Left cardiac atrium (tissue), 4 donors: Measurements from ENCODE around the gene FTO. TPM values are rescaled to one million over a fixed set of nuclear protein-coding genes. Genes with fewer than 3 reads are reported as not detected.

Experiments used
- ATAC-seq, 2 donors: fragments of 200-7000 bp; cut with Tn5 transposase; one replicate each; pipeline ENCODE4 v1.9.1; 2020; ENCODE audit warnings: mild to moderate bottlenecking in 2 of 2, moderate library complexity in 2 of 2
- DNase-seq: peaks from one replicate; pipeline ENCODE4 v3.0.0-alpha.2; 2020
- intact Hi-C, 2 donors: fragments of 100-400 bp; cut with DNase I; formaldehyde crosslinking; loops; one replicate each; pipeline versions ENCODE4 v1.14.1 to v1.15.1; 2022 to 2023
- total RNA-seq, 2 donors: library from RNA; stranded (reverse); fragmentation: NEBNext Ultra II Directional; extraction: Animal tissue kit (Norgen Biotek cat#: 25700); gene quantifications; one replicate each; pipeline ENCODE4 v1.2.1, GENCODE V29; 2021
- donor health status: DM: no; HTN: yes; CAD: no.
- donor health status: DM: no; HTN: yes; CAD: no; lungs with severe emphysema.
- donor health status: DM: yes; HTN: yes; CAD: no.
- donor health status: Dilated cardiomyopathy.

The FTO gene
- total RNA-seq, 2 donors from 2014 or later: 61.1 to 71.2 TPM

- no peak for DNase-seq
- no peak for ATAC-seq
- intact Hi-C loops: loop anchor here in 1 of 2 donors (10.0 kb wide), 1 partner anchor 271 kb away; no protein-coding TSS in a partner anchor
Measured at GRCh38 chr16:53964145-53964790, 260.3 kb downstream of the FTO start.

DNA sequence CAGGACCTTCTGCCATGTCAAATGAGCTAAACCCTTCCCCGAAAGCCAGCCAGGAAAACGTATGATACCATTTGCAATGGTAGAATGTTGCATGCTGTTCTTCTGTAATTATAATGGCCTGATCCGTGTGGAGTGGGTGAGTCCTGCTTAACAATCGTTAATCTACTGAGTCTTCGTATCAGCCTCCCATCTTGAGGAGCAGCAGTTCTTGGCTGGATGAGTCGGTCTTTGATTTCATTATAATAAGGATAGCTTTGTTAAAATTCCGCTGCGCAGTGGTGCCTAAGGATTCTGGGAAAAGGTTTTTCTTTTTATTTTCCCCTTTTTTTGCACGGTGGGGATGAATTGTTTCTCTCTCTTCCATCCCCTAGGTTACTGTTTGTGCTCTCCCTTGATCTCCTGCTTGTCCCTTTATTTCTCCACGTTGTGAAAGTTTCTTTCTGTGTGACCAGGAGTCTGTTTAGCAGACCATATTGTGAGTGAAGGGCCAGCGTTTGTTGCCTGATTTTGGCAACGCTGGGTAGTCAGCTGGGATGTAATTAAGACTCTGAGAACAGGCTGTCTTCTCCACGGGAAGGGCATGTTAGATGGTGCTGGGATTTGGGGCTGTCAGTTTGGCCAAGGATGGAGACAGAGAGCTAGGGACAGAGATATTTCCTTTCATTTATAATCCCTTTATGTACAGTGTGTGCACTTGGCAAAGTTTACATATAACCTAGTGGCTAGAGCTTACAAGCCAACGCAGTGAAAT, 263.0 kb downstream of the FTO start:
- intact Hi-C loops: loop anchor here in 1 of 2 donors (10.0 kb wide), 1 partner anchor 268 kb away; no protein-coding TSS in a partner anchor
- no peak for DNase-seq
- ATAC-seq: peak; percentile 34 to 46

GRCh38 chr16:53967572-53967971, 263.6 kb downstream of the FTO start:
- DNase-seq (no peak), ATAC-seq (no peak)
- intact Hi-C loops: loop anchor here in 1 of 2 donors (10.0 kb wide), 1 partner anchor 267 kb away; no protein-coding TSS in a partner anchor

- DNase-seq (no peak), ATAC-seq (peak; percentile 77 to 78)
- intact Hi-C loops: loop anchor here in 1 of 2 donors (10.0 kb wide), 1 partner anchor 266 kb away; no protein-coding TSS in a partner anchor
Measured at GRCh38 chr16:53968454-53968853, 264.5 kb downstream of the FTO start.

- ATAC-seq: no peak
- no peak for DNase-seq
- intact Hi-C loops: loop anchor here in 1 of 2 donors (10.0 kb wide), 1 partner anchor 266 kb away; no protein-coding TSS in a partner anchor
Measured at GRCh38 chr16:53968896-53969295, 264.9 kb downstream of the FTO start.

DNA sequence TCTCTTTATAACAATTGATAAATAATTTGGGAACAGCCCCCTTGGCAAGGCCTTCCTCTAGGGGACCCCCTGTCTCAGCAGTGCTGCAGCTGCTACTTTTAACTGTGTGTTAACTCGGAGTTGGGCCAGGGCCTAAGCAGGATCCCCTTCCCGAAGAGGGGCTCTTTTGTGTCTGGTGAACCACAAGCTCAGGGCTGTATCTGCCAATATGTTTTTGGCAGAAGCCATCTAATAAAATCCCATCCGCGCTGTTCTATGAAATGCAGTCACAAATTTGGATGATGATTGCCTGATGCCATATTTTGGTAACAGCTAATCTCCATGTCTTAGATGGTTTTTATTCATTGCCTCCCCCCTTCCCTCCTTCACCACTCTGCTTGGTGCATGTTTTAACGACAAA, 267.7 kb downstream of the FTO start:
- DNase-seq (no peak), ATAC-seq (no peak)
- intact Hi-C loops: no loop called here

DNA sequence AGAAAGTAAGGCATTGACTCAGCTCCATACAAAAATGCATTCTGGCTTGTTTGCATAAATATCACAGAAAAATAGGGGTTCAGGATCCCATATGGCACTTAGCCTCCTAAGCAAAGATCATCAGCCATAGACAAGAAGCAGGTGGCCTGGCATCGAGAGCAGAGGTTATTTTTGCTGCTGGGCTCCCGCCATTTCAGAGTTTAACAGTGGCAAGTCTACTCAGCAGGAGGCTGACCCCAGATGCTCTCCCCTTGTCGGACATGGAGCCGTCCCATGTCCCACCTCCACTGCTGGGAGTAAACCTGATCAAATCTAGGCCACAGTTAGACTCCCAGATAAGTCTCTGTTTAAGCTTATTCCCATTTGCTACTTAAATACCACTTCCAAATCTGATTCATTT, 269.1 kb downstream of the FTO start:
- ATAC-seq: peak; percentile 34 to 41
- no peak for DNase-seq
- intact Hi-C loops: no loop called here

GRCh38 chr16:53974484-53975080, 270.6 kb downstream of the FTO start:
- intact Hi-C loops: no loop called here
- no peak for DNase-seq
- ATAC-seq: no peak

- intact Hi-C loops: no loop called here
- ATAC-seq: no peak
- DNase-seq: no peak
Measured at GRCh38 chr16:53980675-53981074, 276.7 kb downstream of the FTO start.

- ATAC-seq (peak; percentile 38 to 51), DNase-seq (no peak)
- intact Hi-C loops: no loop called here
Measured at GRCh38 chr16:53982631-53983042, 278.7 kb downstream of the FTO start.

GRCh38 chr16:53984936-53985335, 281.0 kb downstream of the FTO start:
- intact Hi-C loops: no loop called here
- ATAC-seq (no peak), DNase-seq (no peak)

DNA sequence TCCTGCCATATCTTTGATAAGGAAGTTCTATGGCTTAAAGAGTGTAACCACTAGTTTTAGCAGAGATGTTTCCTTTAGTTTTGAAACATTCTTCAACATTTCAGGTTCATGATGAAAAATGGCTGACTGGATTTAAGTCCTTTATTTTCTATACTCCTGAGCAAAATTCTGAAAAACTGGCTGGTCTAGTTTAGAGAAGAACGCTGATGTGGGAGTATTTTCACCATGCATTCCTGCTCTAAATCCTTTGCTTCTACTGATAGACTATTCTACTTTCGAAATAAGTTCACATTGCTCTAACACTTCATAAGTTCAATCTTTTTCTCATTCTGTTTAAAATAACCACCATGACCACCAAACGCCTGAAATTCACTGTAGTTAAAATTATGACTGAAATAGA, 281.9 kb downstream of the FTO start:
- ATAC-seq (no peak), DNase-seq (no peak)
- intact Hi-C loops: no loop called here

DNA sequence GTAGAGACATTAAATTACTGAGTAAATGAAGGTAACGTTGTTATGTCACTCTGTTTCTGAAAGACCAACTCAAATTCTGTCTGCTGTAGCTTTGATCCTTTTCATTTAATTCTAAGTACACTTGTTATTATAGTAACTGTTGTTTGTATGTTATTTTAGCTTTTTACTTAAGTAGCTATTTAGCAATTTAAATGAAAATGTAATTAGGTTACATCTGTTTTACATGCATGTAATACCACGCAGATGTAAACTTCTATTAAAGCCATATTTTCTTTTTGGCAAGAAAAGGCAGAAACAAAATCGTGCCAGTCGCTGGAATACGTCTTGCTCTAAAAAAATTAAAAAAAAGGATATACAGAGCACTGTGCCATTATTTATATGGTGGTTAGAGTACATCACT, 282.8 kb downstream of the FTO start:
- ATAC-seq (no peak), DNase-seq (no peak)
- intact Hi-C loops: no loop called here

DNA sequence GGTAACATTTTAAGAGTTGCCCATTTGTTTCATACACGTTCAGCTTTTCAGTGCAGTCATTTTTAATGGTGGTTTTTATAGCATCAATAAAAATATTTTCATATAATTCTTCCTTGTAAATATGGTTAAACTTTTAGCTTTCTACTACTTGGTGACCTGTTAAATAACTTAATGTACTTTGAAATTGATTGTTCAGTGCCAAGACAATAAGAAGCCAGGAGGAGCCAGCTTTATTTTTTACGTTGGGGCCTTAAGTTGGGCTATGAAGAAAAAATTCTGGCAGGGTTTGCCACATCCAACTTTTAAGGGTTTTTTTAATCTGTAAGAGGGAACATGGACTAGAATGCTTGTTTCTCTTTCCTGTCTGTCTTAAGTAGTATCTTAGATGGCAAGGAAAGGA, 284.2 kb downstream of the FTO start:
- no peak for ATAC-seq
- DNase-seq: no peak
- intact Hi-C loops: no loop called here

GRCh38 chr16:53989597-53989996, 285.6 kb downstream of the FTO start:
- DNase-seq: no peak
- ATAC-seq: no peak
- intact Hi-C loops: no loop called here

DNA sequence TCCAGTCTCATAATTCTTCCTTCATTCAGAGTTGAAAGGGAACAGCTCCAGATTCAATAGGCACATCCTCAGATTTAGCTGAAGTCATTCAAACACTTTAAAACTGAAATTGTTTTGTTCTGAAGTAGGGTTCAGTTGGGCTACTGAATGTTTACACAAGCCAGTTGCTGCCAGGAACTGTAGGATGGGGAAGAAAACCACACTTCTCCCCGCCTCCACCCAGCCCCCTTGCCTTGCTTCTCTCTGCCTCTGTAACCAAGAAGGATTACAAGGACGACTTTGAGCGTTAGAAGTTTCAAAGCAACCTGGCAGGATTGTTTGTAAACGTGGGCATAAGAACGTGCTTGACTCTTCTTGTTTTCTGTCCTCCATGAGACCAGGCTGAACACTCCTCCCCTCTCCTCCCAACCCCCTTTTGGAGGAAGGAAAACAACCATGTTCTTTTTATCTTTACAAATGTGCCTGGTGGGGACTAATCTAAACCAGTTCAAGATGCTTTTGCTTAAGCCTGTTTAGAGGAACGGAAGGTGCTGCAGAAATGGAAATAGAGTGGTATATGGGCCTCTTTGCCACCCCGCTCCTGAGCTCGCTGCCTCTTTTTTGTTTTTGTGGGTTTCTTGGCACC, 287.9 kb downstream of the FTO start:
- ATAC-seq (peak in 1 of 2 donors; percentile 44), DNase-seq (no peak)
- intact Hi-C loops: no loop called here

DNA sequence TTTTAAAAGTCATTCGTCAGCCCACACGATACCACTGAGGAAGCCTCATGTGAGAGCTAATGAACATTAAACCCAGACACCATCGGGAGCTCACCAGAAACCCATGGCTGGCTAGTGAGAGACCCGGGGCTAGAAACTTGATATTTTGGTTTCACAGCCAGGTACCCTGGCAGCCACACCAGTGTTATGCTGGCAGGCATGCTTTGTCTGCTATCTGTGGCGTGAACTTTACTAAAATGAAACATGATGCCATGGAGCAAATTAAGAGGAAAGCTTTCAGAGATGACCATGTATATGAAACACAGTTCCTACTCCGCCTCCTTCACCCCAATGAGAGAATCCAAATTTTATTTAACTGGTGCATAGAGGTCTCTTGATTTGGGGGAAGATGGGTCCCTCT, 291.4 kb downstream of the FTO start:
- no peak for DNase-seq
- peak in 1 of 2 donors; percentile 72 for ATAC-seq
- intact Hi-C loops: no loop called here

- ATAC-seq (no peak), DNase-seq (no peak)
- intact Hi-C loops: no loop called here
Measured at GRCh38 chr16:53996961-53997360, 293.0 kb downstream of the FTO start.

DNA sequence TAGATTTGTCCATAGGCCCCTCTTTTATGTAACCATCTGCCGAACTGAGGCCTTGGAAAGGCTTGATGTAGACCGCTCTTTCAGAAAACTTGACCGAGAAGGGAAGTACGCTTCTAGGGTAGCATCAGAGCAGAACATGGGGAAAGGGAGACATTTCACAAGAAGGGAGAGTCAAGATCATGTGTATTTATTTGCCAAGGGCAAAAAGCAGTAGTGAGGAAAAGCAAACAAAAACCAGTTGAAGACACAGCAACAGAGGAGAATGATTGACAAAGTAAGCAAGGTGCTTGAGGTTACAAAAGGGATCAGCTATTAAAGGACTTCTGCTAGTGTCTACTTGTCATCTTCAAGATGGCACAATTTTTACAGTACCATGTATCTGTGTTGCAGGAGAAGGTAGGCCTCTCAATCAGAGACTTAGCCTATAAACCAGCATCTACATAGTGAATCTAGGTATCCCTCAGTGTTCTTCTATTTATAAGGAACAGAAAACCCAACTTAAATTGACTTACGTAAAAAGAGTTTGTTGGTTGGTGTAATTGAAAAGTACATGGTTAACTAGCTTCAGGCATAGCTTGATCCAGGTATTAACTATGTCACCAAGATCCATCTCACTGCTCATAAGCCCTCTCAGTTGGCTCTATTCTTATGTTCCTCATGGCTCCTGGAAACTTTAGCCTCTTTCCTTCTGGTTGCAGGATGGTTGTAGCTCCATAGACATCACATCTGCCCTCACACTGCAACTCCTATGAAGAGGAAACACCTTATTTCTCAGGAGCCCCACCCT, 294.3 kb downstream of the FTO start:
- no peak for ATAC-seq
- intact Hi-C loops: no loop called here
- no peak for DNase-seq
